IMR-90 (cell line): Measurements from ENCODE around the gene KLHL13.

ENCODE experiments used
- CTCF ChIP-seq: conservative IDR thresholded peaks from 2 replicates; pipeline ENCODE4 v1.5.1; 2012; ENCODE audit warnings: mild to moderate bottlenecking, low read depth, low read length, improper control_type of control experiment
- TF ChIP-seq, protein P1 (sequence below): fragments of 150-350 bp; IDR thresholded peaks from 2 replicates; pipeline ENCODE4 v1.6.1; 2016; ENCODE audit warnings: low read depth, mild to moderate bottlenecking, low read length, moderate library complexity, borderline replicate concordance

DNA sequence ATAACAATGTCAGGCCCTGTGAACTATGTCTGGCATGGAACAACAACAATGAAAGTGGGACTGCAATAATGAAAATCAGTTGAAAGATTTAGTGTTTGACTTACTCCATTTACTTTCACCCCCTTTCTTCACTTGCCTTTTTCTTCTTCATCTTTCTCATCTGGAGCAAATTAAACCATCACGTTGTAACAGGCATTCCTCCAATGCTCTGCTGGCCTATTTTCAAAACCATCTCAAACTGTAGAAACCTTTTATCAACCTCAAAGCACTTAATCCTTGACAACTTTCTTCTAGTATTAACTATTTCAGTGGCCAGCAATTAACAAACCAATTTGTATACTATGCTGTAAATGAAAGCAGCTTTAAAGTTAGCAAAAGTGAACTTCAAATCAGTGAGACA, 8.3 kb downstream of the KLHL13 start:
- no peak for TF ChIP-seq CTCF
- TF ChIP-seq, protein P1, sequence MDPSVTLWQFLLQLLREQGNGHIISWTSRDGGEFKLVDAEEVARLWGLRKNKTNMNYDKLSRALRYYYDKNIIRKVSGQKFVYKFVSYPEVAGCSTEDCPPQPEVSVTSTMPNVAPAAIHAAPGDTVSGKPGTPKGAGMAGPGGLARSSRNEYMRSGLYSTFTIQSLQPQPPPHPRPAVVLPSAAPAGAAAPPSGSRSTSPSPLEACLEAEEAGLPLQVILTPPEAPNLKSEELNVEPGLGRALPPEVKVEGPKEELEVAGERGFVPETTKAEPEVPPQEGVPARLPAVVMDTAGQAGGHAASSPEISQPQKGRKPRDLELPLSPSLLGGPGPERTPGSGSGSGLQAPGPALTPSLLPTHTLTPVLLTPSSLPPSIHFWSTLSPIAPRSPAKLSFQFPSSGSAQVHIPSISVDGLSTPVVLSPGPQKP = no peak
